HEK293T (cell line): ENCODE results near the gene KRTAP10-4.

ENCODE experiments used
- CTCF ChIA-PET: fragments of 350-600 bp; formaldehyde crosslinking; extraction: SDS; loops from one replicate; lab custom pipeline; 2021; ENCODE audit warnings: antibody characterized with exemption, inconsistent platforms; lab: Yijun Ruan, JAX
- POLR2A ChIA-PET: fragments of 350-600 bp; formaldehyde crosslinking; extraction: SDS; loops from one replicate; lab custom pipeline; 2020; ENCODE audit warnings: antibody characterized with exemption, inconsistent platforms; lab: Yijun Ruan, JAX
- DNase-seq: peaks from one replicate; pipeline ENCODE4 v3.0.0; 2012; ENCODE audit warnings: mixed read lengths; ENCODE audit errors: extremely low spot score
- ARNT ChIP-seq: fragments of 450-650 bp; IDR thresholded peaks from 2 replicates; pipeline ENCODE4 v1.6.1; 2017; ENCODE audit warnings: mild to moderate bottlenecking
- BHLHE40 ChIP-seq: fragments of 450-650 bp; IDR thresholded peaks from 2 replicates; pipeline ENCODE4 v1.6.1; 2016; ENCODE audit warnings: mild to moderate bottlenecking, moderate library complexity, borderline replicate concordance
- CTBP1 ChIP-seq: fragments of 450-650 bp; IDR thresholded peaks from 2 replicates; pipeline ENCODE4 v1.6.1; 2016; ENCODE audit warnings: borderline replicate concordance
- ELF4 ChIP-seq: fragments of 450-650 bp; IDR thresholded peaks from 2 replicates; pipeline ENCODE4 v1.6.1; 2017; ENCODE audit warnings: antibody characterized with exemption
- FOXA1 ChIP-seq: fragments of 450-650 bp; IDR thresholded peaks from 2 replicates; pipeline ENCODE4 v1.6.1; 2016; ENCODE audit warnings: mild to moderate bottlenecking
- FOXK2 ChIP-seq: fragments of 450-650 bp; IDR thresholded peaks from 2 replicates; pipeline ENCODE4 v1.6.1; 2016; ENCODE audit warnings: mild to moderate bottlenecking
- FOXM1 ChIP-seq: fragments of 450-650 bp; IDR thresholded peaks from 2 replicates; pipeline ENCODE4 v1.6.1; 2017; ENCODE audit warnings: mild to moderate bottlenecking, borderline replicate concordance
- HDGF ChIP-seq: fragments of 450-650 bp; IDR thresholded peaks from 2 replicates; pipeline ENCODE4 v1.6.1; 2017; ENCODE audit warnings: antibody characterized with exemption, borderline replicate concordance
- L3MBTL2 ChIP-seq: fragments of 450-650 bp; conservative IDR thresholded peaks from 2 replicates; pipeline ENCODE4 v1.6.1; 2016; ENCODE audit warnings: mild to moderate bottlenecking
- LEF1 ChIP-seq: fragments of 450-650 bp; IDR thresholded peaks from 2 replicates; pipeline ENCODE4 v1.6.1; 2017; ENCODE audit warnings: mild to moderate bottlenecking, borderline replicate concordance
- NFRKB ChIP-seq: fragments of 450-650 bp; IDR thresholded peaks from 2 replicates; pipeline ENCODE4 v1.6.1; 2016; ENCODE audit warnings: mild to moderate bottlenecking, moderate library complexity
- SP1 ChIP-seq: fragments of 450-650 bp; IDR thresholded peaks from 2 replicates; pipeline ENCODE4 v1.6.1; 2017
- SUZ12 ChIP-seq: fragments of 450-650 bp; IDR thresholded peaks from 2 replicates; pipeline ENCODE4 v1.6.1; 2016; ENCODE audit warnings: mild to moderate bottlenecking
- TARDBP ChIP-seq: fragments of 450-650 bp; IDR thresholded peaks from 2 replicates; pipeline ENCODE4 v1.6.1; 2016
- ZNF384 ChIP-seq: fragments of 450-650 bp; IDR thresholded peaks from 2 replicates; pipeline ENCODE4 v1.6.1; 2016
- TF ChIP-seq, protein P1 (sequence below): fragments of 450-650 bp; IDR thresholded peaks from 2 replicates; pipeline ENCODE4 v1.6.1; 2016

The KRTAP10-4 gene

DNA sequence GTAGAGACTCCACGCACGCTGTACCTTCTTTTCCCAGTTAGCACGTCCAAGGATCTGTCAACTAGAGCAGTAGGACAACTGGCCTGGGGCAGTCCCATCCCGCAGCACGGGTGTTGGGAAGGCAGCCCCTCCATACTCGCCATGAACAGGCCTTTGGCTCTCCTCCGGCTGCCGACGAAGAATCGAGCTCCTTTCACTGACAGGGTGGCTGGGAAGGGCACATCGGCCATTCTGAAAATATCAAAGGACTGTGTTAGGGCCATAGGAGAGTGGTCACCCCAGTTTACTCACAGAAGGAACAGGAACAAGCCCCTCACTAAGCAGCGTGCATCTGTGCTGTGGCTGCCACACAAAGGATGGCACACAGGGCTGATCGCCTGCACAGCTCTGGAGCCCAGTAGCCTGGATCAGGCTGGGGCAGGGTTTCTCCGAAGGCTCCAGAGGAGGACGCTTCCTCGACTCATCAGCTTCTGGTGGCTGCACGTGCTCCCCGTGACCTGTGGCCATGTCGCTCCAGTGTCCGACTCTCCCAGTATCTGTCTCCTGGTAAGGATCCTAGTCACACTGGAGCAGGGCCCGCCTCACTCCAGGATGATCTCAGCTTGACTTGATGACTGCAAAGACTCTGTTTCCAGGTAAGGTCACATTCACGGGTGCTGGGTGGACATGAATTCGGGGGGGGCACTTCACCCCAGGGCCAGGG, 42.5 kb upstream of the KRTAP10-4 start:
- CTCF ChIA-PET = no interaction called here
- no peak for TF ChIP-seq FOXM1
- POLR2A ChIA-PET = no interaction called here
- no peak for DNase-seq

DNA sequence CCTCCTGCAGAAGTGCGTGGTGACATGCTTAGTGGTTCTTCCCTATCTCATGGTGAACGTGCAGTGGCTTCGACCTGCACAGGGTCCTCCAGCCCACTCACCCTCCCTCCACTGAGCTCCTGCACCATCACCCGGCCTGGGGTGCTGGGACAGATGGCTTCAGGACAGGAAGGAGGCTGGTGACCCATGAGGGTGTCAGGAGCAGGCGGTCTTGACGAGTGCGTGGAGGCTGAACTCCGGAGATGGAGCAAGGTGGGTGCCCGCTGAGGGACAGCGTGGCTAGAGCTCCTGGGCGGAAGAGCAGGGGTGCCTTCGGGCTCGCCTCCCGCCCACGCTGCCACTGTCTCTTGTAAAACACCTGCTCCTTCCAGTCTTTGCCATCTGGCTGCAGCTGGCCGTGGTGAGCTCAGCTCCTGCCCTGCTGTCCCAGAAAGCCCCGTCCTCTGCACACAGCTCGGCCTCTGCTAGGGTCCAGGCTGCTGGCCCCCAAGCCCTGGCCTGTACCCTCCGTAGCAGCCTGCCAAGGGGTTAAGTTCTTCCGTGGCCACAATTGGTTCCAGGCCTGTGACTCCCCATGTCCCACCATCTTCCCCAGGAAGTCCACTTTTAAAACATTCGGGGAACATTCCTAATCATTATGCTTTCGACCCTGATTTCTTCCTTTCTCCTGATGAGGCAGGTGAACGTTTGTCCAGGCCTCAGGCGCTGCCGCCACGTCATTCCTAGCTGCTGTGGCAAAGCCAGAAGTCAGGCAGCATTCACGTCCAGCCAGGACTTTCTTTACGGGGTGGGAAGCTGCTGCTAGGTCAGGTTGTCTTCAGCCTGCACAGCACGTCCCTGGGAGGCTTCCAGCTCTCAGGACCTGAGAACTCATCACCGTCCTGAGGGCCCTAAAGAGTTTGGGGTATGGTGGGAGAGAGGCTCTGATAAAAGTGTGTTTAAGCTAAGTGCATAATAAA, 41.6 kb upstream of the KRTAP10-4 start:
- CTCF ChIA-PET = no interaction called here
- TF ChIP-seq SP1 = no peak
- TF ChIP-seq LEF1 = no peak
- no peak for TF ChIP-seq TARDBP
- no peak for TF ChIP-seq ZNF384
- TF ChIP-seq, protein P1, sequence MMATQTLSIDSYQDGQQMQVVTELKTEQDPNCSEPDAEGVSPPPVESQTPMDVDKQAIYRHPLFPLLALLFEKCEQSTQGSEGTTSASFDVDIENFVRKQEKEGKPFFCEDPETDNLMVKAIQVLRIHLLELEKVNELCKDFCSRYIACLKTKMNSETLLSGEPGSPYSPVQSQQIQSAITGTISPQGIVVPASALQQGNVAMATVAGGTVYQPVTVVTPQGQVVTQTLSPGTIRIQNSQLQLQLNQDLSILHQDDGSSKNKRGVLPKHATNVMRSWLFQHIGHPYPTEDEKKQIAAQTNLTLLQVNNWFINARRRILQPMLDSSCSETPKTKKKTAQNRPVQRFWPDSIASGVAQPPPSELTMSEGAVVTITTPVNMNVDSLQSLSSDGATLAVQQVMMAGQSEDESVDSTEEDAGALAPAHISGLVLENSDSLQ = no peak
- TF ChIP-seq ARNT = no peak
- TF ChIP-seq FOXM1 = no peak
- TF ChIP-seq FOXK2 = no peak
- no peak for TF ChIP-seq SUZ12
- TF ChIP-seq HDGF = no peak
- no peak for TF ChIP-seq BHLHE40
- no peak for TF ChIP-seq CTBP1
- no peak for DNase-seq
- POLR2A ChIA-PET = no interaction called here

DNA sequence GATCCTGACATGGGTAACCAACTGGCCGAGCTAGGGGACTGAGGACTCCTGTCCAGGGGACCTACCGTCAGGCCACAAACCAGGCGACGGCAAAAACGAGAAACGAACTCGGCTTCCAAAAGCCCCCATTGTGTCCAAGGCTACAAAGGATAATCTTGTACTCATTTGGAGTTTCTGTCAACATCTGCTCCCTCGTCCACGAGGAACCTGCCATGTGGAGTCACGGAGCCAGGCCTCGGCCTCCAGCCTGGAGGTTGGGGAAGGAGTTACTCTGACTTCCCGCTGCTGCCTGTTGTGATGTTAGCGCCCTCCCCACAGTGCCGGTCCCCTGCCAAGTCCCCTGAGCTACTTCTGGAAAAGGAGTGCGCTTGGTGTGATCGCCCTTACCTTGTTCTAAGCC, 40.8 kb upstream of the KRTAP10-4 start:
- CTCF ChIA-PET = no interaction called here
- no peak for DNase-seq
- TF ChIP-seq FOXA1 (no peak), HDGF (no peak), SP1 (no peak), TARDBP (no peak), ZNF384 (no peak), ARNT (no peak), CTBP1 (no peak), L3MBTL2 (no peak), SUZ12 (no peak), NFRKB (no peak), FOXM1 (no peak), ELF4 (no peak), BHLHE40 (no peak), FOXK2 (no peak), LEF1 (no peak)
- TF ChIP-seq, protein P1 = no peak
- POLR2A ChIA-PET = no interaction called here

DNA sequence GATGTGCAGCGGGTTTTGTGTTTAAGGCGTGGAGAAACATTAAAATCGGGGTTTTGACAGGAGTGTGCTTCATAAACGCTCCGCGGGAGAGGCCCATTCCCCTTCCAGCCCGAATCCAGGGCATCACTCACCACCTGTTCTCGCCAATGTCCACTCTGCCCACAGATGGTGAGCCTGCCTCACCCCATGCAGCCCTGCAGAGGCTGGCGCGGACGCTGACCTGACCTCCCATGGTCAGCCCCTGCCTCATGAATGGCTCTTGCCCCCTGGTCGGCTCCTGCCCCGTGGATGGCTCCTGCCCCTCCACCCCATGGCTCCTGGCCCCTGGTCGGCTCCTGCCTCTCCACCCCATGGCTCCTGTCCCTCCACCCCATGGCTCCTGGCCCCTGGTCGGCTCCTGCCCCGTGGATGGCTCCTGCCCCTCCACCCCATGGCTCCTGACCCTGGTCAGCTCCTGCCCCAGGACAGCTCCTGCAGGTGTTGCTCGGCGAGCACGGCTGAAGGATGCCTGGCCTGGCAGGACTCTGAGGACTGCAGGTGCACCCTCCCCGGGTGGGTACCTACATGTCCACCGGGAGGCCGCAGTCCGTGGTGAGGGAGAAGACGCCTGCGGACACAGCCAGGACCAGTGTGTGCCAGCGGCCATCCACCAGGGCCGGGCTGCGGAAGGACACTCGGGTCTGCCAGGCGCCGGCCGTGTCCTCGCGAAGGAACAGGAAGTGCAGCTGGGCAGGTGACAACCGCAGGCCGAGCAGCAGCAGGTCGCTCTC, 40.2 kb upstream of the KRTAP10-4 start:
- no peak for DNase-seq
- no peak for TF ChIP-seq BHLHE40
- no peak for TF ChIP-seq CTBP1
- no peak for TF ChIP-seq ARNT
- TF ChIP-seq, protein P1 = no peak
- POLR2A ChIA-PET = no interaction called here
- CTCF ChIA-PET = no interaction called here

DNA sequence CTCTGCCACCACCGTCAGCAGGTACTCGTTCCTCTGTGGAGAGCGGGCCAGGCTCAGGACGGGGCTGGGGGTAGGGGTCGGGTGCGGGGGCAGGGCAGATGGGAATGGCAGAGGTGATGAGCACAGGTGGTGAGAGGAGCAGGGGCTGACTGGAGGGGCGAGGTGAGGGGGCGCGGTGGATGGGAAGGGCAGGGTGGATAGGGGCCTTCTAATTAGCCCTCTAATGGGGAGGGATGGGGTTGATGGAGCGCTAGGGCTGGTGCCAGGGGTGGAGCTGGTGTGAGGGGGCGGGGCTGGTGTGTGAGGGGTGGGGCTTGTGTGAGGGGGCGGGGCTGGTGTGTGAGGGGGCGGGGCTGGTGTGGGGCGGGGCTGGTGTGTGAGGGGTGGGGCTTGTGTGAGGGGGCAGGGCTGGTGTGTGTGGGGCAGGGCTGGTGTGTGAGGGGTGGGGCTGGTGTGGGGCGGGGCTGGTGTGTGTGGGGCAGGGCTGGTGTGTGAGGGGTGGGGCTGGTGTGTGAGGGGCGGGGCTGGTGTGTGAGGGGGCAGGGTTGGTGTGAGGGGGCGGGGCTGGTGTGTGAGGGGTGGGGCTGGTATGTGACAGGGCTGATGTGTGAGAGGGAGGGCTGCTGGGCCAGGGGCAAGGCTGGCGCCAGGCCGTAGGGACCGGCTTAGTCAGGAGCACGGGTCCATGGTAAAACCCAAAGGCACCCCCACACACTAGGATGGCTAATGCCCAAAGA, 39.5 kb upstream of the KRTAP10-4 start:
- ChIA-PET CTCF (no interaction called here), POLR2A (no interaction called here)
- TF ChIP-seq ARNT (no peak), L3MBTL2 (no peak), FOXM1 (no peak), SP1 (no peak), FOXA1 (no peak), TARDBP (no peak), BHLHE40 (no peak), LEF1 (no peak), CTBP1 (no peak), SUZ12 (no peak), ZNF384 (no peak), FOXK2 (no peak), ELF4 (no peak)
- TF ChIP-seq, protein P1 = no peak
- DNase-seq = peak; percentile 38
